Left lung (tissue), 10 donors: Measurements from ENCODE around the gene IL10. TPM values are rescaled to one million over a fixed set of nuclear protein-coding genes. Genes with fewer than 3 reads are reported as not detected.

Experiments used
- ATAC-seq: fragments of 200-7000 bp; cut with Tn5 transposase; one replicate; pipeline ENCODE4 v1.9.1; 2020; ENCODE audit warnings: moderate library complexity
- DNase-seq, 4 donors: peaks; one replicate each; pipeline ENCODE4 v3.0.0-alpha.2; 2013 to 2020
- H3K27ac ChIP-seq, 2 donors: fragments of 200-600 bp; sonication (generic) in 1 of 2; one replicate each; pipeline versions ENCODE4 v1.5.0 to v1.8.0; 2020 to 2021
- H3K27me3 ChIP-seq, 2 donors: fragments of 200-600 bp; sonication (generic) in 1 of 2; one replicate each; pipeline versions ENCODE4 v1.5.0 to v1.8.0; 2020 to 2021
- H3K36me3 ChIP-seq, 2 donors: fragments of 200-600 bp; sonication (generic) in 1 of 2; one replicate each; pipeline versions ENCODE4 v1.5.0 to v1.8.0; 2020 to 2021
- H3K4me1 ChIP-seq, 2 donors: fragments of 200-600 bp; one replicate each; pipeline ENCODE4 v1.8.0; 2021
- H3K4me3 ChIP-seq, 2 donors: fragments of 200-600 bp; sonication (generic) in 1 of 2; one replicate each; pipeline versions ENCODE4 v1.5.0 to v1.8.0; 2020 to 2021; ENCODE audit warnings: mild to moderate bottlenecking in 1 of 2
- H3K9me3 ChIP-seq, 2 donors: fragments of 200-600 bp; sonication (generic) in 1 of 2; one replicate each; pipeline versions ENCODE4 v1.5.0 to v1.8.0; 2020 to 2021
- intact Hi-C, 2 donors: fragments of 100-400 bp; cut with DNase I; formaldehyde crosslinking; loops; one replicate each; pipeline versions ENCODE4 v1.11.2 to v1.14.2; 2022
- polyA plus RNA-seq, 6 donors: library from polyadenylated mRNA; unstranded; fragments of 120-200 nt; gene quantifications; one replicate each; pipeline ENCODE4 v1.2.1, GENCODE V29; 2013; ENCODE audit not compliant: insufficient read length in 6 of 6
- total RNA-seq, 2 donors: library from RNA; stranded (reverse); fragmentation: NEBNext Ultra II Directional; extraction: Animal tissue kit (Norgen Biotek cat#: 25700); gene quantifications; one replicate each; pipeline ENCODE4 v1.2.1, GENCODE V29; 2021
- TF ChIP-seq, protein P1 (sequence below), 2 donors: fragments of 200-600 bp; sonication (generic) in 1 of 2; IDR thresholded peaks; one replicate each; pipeline versions ENCODE4 v1.5.0 to v1.8.0; 2021; ENCODE audit warnings: antibody characterized with exemption in 2 of 2
- donor health status: DM: no; HTN: yes; CAD: no.
- donor health status: DM: no; HTN: no; CAD: no.

IL10 gene
- total and polyA plus RNA-seq, 8 donors: 0.24 to 6.2 (median 0.59) TPM

DNA sequence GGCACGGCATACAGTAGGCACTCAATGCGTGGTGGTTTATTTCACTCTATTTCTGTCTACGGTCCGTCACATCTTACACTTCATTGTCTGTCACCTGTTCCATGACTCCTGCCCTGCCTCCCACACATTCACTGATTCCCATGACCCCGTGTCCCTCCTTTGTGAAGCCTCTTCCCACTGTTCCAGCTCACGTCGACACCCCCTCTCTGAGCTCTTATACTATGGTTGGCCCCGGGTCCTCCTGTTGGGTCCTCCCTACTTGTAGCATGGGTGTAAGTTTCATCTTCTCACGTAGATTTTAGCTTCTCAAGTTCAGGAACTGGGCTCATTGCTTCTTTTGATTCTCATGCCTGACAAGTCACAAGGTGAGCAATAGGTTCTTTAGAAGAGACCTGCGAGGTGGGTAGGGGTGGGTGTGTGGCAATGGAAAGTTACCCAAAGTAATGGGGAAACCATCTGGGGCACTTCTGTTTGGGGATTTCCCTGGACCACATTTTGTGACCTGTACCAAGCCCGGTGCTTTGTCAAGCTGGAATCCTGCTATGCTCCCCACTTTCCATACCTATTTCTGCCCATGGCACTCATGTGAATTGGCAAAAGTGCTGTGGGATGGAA, 22.1 kb upstream of the IL10 start:
- Histone ChIP-seq H3K9me3 (no peaks in the 10 kb centered on the region), H3K27ac (no peak overlapping the region), H3K27me3 (no peaks in the 10 kb centered on the region), H3K4me3 (no peak overlapping the region), H3K36me3 (no peaks in the 10 kb centered on the region), H3K4me1 (peaks cover 0 to 17% of the 10 kb centered on the region in 2 donors)
- intact Hi-C loops: no loop called here
- TF ChIP-seq, protein P1, sequence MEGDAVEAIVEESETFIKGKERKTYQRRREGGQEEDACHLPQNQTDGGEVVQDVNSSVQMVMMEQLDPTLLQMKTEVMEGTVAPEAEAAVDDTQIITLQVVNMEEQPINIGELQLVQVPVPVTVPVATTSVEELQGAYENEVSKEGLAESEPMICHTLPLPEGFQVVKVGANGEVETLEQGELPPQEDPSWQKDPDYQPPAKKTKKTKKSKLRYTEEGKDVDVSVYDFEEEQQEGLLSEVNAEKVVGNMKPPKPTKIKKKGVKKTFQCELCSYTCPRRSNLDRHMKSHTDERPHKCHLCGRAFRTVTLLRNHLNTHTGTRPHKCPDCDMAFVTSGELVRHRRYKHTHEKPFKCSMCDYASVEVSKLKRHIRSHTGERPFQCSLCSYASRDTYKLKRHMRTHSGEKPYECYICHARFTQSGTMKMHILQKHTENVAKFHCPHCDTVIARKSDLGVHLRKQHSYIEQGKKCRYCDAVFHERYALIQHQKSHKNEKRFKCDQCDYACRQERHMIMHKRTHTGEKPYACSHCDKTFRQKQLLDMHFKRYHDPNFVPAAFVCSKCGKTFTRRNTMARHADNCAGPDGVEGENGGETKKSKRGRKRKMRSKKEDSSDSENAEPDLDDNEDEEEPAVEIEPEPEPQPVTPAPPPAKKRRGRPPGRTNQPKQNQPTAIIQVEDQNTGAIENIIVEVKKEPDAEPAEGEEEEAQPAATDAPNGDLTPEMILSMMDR (IDR thresholded peaks at IDR 0.05): no peak
- ATAC-seq (no peak), DNase-seq (no peak)

DNA sequence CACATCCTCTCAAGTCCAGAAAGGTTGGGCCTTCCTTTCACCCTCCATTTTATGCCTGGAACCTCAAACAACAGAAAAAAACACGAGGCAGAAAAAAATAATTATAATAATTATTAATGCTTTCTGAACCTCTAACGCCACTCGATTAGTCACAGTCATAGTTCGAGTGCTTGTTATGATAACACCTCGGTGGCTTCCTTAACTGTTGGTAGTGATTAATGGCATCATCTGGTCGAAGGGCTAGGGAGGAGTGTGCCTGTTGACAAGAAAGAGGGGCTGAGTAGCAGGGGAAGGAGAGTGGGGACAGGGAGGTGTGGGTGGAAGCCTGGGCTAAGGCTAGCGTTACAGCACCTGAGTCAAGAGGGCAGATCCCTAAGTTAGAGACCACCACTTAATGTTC, 21.3 kb upstream of the IL10 start:
- Histone ChIP-seq H3K4me1 (peaks cover 0 to 16% of the 10 kb centered on the region in 2 donors), H3K9me3 (no peaks in the 10 kb centered on the region), H3K27ac (no peak overlapping the region), H3K4me3 (no peak overlapping the region), H3K36me3 (no peaks in the 10 kb centered on the region), H3K27me3 (no peaks in the 10 kb centered on the region)
- ATAC-seq: no peak
- intact Hi-C loops: no loop called here
- TF ChIP-seq, protein P1 (IDR thresholded peaks at IDR 0.05): no peak
- DNase-seq: no peak

DNA sequence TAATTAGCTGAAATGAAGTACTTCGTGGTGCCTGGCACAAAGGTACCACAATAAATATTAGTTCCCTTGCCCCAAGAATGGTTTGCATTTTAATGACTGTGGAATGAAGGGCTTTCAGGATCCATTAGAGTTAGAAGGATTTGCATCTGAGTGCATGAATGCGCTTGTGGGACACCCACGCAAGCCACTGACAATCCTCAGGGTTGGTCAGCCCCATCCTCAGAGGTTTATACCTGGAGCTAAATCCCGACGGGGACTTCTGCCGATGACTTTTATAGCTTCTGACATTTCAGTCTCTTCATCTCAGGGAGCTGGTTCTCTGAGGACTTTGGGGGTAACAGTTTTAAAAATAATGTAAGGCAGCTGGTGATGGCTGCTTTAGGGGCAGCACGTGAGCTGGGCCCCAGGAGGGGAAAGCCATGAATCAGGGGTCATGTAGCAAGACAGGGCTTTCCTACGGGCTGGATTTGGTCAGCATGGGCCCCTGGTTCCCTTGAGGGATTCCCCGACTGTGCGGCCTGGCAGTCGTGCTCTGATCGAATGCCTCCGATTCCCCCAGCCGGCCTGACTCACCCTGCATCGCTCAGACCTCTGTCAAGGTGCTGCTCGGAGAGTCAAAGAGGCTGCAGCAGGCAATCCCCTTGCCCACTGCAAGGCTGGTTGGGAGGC, 20.8 kb upstream of the IL10 start:
- H3K4me3 ChIP-seq: no peak overlapping the region

DNA sequence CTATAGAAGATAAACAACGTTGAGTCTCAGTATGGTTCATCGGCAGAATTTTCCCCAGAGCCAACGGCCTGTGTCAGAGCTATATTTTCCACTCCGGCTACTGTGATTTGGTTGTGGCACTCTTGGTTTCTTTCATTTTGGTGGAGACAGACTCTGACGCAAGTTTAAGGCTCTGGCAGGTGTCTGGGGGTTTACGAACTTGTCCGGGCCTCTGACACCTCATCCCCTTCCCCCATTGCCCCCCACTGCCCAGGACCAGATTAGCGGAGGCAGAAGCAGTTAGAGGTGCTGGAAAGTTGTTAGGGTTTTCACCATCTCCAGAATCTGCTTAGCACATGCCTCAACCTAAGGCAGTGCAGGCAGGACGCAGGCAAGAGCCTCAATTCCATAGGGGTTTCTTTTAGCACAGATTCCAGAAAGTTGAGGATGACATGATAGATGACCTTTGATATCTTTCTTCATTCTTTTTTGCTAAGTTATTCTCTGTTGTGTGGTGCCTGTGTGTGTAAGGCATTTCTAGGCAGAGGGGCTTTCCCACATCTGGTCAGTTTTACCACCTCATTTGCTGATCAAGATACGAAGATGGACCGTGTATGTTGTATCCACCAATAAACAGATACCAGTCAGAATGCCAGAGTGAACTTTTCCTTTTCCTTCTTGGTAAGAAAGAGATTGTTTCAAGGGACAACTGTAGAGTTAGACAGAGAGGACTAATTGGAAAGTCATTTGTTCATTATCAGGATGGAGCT, 18.4 kb upstream of the IL10 start:
- no peak for DNase-seq
- Histone ChIP-seq H3K4me1 (no peaks in the 10 kb centered on the region), H3K4me3 (no peak overlapping the region), H3K27me3 (no peaks in the 10 kb centered on the region), H3K27ac (no peak overlapping the region), H3K9me3 (no peaks in the 10 kb centered on the region), H3K36me3 (no peaks in the 10 kb centered on the region)
- TF ChIP-seq, protein P1 (IDR thresholded peaks at IDR 0.05): no peak
- no peak for ATAC-seq
- intact Hi-C loops: no loop called here

More for the DNA sequence above, 20.8 kb upstream of the IL10 start:
- H3K36me3 ChIP-seq: no peaks in the 10 kb centered on the region
- H3K4me1 ChIP-seq: peaks cover 0 to 11% of the 10 kb centered on the region in 2 donors
- TF ChIP-seq, protein P1 (IDR thresholded peaks at IDR 0.05): no peak
- ATAC-seq: no peak
- H3K27me3 ChIP-seq: no peaks in the 10 kb centered on the region
- H3K9me3 ChIP-seq: no peaks in the 10 kb centered on the region
- DNase-seq: no peak
- H3K27ac ChIP-seq: no peak overlapping the region
- intact Hi-C loops: no loop called here

DNA sequence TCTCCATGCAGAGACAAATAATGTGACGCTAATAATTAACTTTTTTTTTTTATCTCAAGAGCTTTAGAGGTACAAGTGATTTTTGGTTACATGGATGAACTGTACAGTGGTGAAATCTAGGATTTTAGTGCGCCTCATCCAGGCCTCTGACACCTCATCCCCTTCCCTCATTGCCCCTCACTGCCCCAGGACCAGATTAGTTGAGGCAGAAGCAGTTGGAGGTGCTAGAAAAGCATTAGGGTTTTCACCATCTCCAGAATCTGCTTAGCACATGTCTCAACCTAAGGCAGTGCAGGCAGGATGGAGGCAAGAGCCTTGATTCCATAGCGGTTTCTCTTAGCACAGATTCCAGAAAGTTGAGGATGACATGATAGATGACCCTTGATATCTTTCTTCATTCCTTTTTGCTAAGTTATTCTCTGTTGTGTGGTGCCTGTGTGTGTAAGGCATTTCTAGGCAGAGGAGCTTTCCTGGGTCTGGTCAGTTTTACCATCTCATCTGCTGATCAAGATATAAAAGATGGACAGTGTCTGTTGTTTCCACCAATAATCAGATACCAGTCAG, 16.3 kb upstream of the IL10 start:
- DNase-seq (no peak), ATAC-seq (no peak)
- H3K9me3 ChIP-seq: no peaks in the 10 kb centered on the region
- H3K36me3 ChIP-seq: no peaks in the 10 kb centered on the region
- no peak overlapping the region for H3K27ac ChIP-seq
- H3K27me3 ChIP-seq: no peaks in the 10 kb centered on the region
- intact Hi-C loops: no loop called here
- TF ChIP-seq, protein P1 (IDR thresholded peaks at IDR 0.05): no peak
- no peaks in the 10 kb centered on the region for H3K4me1 ChIP-seq
- no peak overlapping the region for H3K4me3 ChIP-seq
